GM21576 (cell line): Measurements from ENCODE around the gene IL22.
"Not testable (repeated sequence)": the region's sequence is repeated elsewhere in the genome, so short reads cannot be mapped to it uniquely, and the experiment has no call there.

Experiments used
- ATAC-seq: cut with Tn5 transposase; IDR thresholded peaks from one replicate; pipeline ENCODE4 v1.9.1; 2021; ENCODE audit warnings: mild to moderate bottlenecking, moderate library complexity; ENCODE audit not compliant: unreplicated experiment

The IL22 gene

DNA sequence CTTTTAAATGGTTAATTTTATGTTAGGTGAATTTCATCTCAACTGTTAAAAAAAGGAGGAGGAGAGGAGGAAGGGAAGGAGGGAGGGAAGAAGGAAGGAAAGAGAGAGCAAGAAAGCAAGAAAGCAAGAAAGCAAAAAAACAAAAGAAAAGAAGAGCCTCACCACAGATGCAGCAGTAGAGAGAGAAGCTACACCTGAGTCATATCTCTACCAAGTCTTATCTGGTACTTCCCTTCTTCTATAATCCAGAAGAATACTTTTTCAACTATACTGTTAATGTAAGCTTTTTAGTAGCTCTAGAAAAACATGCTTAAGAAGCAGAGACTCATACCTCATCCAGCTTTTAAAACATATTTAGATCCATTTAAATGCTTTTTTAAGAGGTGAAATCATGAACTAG, 22.2 kb downstream of the IL22 start:
- ATAC-seq, result no peak

DNA sequence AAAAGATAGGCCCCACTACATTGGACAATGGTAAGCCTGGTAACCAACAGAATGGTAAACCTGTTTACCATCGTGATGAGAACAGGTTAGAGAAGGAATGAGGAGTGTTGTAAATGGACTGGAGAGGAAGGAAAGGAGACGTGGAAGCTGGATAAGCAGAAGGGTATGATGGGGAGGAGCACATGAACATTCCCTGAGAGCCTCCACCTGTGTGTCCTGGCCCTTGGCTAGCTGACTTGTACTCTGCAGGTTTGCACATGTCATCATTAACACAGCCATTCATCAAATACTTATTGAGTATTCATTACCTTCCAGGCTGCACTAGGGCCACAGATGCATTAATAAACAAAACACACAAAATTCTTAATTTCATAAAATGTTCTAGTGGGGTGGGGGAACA, 23.4 kb downstream of the IL22 start:
- ATAC-seq, result no peak

DNA sequence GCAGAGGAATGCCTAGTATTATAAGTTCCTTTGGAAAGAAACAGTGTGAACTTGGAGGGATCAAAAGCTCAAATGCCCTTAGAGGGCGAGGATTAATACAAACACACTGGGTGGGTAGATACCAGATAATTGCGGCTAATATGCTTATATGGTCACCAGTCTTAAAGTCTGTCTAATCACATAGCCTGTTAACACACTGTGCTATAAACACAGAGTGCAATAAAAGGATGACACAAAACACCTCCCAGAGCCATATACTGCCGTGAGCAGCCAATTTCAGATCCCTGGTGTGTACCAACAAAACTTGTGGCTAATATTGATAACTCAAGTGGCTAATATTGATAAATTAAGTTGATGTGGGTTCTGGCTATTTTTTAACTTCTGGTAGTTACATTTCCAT, 26.0 kb downstream of the IL22 start:
- ATAC-seq, result no peak

DNA sequence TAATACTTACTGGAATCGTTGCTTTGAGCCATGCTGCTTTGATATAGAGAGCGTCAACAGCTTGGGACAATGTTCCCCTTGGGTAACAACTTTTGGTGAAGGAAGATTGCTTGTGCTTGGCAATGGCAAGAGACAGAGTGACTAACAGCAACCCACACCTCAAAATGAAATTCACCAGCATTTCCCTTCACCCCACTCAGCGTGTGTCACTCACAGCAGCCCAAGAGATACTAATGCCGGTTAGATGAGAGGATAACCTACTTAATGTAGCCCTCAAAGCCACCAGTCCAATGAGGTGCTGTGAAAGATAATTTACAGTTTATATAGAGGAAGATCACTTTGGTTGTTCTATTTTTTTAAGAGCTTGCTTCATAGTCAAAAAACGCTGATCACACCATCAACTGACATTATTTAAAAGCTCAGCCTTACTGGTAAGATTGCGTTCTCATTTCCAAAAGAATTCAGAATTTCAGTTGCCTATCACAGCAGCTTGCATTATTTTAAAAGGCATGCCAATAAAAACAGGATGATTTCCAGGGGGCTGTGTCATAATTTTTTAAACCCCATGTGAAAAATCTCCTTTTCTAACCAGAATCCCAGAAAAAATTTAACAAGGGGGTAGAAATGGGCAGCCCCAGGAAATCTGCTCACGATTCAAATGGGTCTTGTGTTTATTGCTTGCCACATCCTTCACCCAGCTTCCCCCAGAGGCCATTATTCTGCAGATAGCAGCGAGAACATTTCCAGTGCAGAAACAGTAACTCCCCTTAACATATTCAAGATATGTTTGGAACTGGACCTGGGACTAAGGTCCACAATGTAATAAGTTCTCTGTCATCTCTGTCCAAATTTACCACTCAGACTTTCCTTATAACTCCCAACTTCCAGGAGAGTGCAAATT, 27.6 kb downstream of the IL22 start, which contains the start of gene IL26:
TSS of gene IL26 (minus strand) at position 235 of the 901 bp plus-strand sequence. CDS start at position 181, 54 bp downstream.
- ATAC-seq, result no peak

DNA sequence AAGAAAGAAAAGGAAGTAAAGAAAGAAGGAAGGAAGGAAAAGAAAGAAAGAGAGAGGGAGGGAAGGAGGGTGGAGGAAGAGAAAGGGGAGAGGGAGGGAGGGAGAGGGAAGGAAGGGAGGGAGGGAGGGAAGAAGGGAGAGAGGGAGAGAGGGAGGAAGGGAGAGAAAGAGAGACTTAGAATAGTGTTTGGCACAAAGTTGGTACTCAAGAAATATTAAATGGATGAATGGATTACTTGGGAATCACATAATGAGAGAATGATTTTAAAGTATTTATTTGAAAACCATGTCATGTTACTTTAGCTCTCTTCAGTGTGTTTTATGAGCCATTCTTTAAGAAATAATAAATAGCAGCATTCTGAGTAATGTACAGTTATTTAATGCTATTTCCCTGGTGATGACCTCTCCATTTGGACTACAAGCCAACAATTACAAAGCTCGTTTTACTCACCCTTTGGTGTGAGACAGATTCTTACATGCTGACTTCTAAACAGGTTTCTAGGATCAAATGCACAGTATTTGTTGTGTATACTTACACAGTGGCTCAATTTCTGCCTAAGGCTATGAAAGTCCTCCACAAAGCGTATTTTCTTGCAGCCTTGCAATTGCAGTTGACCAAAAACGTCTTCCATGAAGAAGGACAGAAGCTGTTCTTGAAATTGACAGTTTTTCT, 28.7 kb downstream of the IL22 start:
- ATAC-seq, result no peak

DNA sequence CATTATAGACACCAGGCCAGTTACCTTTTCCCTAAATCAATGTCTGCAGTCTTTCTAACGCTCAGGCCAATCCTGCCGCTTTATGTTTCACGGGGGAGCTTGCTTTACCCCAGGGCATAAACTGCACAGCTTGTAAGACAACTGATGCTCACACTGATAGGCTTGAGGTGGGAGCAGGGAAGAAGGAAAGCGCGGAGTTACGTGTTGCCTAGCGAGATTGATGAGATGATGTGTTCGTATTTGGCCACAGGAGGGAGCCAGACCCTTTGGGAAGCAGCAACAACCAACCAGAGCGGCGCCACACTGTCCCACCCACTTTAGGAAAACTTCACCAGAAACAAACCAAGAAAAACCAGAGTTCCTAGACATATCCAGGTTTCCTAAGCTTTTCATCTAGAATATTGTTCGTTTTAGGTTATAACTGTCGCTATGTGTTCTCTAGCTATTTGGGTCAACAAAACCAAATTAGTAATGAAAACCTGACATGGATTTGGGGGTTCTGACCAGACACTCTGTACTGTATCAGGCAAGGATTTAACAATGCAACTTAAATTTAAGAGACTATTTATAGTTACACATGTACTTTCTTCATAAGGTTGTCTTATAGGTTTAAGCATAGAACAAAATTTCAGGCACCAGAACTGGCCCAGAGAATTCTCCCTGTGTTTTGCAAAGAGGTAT, 30.2 kb downstream of the IL22 start:
- peak; percentile 96 for ATAC-seq

DNA sequence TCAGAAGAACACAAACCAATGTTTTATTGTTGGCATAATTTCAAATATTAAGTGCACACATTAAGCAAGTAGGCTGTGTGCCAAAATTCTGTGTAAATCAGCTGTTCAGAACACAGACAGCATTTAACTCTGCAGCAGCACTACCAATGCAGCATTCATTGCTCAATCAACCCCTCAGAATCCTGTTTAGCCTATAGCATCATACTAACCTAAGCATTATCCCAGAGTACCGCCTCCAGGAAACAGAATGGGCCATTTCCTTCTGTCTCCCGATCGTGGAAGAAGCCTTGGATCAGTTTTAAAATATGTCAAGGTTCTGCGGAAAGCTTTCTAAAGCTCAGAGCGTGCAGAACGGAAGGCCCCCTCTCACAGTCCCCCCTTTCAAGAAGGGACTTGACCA, 31.1 kb downstream of the IL22 start:
- no peak for ATAC-seq

DNA sequence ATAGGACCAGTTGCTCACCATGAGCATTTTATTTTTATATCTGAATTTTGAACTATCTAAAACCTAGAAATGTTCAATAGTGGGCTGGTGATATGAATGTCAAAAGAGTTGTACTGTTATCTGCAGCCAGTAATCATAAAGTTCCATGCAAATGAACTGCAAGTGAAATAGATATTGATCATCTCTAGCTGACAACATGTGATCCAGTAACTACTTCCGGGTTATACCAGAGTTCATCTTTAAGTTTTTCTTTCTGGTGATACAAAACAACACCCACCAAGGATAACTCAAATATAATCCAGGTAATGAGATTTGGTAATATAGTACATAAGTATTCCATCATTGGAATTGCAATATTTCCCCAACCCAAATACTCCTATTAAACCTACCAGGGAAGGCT, 31.9 kb downstream of the IL22 start:
- no peak for ATAC-seq

DNA sequence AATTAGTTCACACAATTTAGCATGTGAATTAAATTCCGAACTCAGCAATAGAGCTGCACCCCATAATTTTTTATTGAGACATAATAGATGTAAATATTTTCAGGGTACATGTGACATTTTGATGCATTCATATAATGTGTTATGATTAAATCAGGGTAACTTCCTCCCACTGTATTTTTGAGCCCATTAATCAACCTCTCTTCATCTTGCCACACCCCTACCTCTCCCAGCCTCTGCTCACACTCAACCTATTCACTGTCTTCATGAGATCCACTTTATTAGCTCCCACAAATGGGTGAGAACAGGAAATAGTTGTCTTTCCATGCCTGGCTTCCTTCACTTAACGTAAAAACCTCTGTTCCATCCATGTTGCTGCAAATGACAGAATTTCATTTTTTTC, 42.5 kb downstream of the IL22 start:
- ATAC-seq, result no peak

DNA sequence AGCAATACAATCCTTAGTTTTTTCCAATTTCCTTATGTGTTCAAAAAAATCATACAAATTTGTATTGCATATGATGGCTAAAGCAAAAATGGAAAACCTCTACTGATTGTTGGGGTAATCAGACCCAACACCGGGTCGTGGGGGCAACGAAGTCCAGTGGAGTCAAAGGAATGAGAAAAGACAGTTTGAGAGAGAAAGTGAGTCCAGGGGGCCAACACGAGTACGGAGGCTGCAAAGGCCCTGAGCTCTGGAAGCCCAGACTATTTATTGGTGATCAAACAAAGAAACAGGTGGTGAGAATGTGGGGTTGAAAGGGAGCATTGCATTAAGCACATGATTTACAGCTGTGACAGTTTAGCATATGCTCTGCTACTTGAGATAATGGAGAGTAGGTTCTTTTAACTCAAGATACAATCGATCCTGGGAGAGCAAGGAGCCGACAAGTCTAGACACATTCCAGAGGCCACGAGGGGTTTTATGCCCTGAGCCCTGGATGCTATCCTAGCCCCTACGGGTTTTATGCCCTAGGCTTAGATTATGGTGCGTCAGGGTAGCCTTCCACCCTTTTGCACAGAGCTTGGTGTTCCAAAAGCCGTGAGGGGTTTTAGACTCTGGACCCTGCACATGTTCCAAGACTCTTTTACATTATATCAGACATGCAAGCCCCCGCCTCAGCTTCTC, 44.2 kb downstream of the IL22 start:
- ATAC-seq, result not testable (repeated sequence)

DNA sequence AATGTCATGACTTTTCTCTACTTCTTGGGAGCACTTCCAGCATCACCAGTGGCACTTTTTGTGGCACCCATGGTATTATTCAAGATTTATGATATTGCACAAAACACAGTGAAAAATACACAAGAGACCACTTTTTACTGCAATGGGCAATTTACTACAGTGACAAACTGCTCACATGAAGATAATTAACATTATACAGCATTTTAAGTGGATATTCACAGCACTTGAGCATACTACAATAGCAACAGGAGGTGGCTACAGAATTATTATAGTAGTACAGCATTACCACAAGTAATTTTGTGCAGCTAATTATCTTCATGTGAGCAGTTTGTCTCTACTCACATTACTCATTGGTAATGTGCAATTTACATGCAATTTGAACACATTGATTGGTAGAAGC, 46.1 kb downstream of the IL22 start:
- ATAC-seq, result no peak

DNA sequence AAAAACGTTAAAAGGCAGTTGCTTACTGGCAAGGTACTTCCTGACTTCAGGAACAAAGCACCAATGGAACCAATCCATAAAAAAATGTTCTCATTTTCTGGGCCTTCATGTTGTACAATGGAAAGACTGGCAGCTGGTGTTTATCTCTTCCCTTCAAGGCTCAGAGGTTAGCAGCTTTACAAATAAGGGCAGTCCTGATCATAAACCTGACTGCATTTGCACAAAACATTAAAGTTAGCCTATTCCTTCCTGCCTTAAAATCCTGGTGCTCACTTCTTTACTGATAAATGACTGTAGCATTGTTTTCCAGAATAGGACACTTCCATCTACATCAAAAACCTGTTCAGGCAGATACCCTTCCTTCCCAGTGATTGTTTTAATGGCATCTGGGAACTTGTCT, 47.0 kb downstream of the IL22 start:
- no peak for ATAC-seq

DNA sequence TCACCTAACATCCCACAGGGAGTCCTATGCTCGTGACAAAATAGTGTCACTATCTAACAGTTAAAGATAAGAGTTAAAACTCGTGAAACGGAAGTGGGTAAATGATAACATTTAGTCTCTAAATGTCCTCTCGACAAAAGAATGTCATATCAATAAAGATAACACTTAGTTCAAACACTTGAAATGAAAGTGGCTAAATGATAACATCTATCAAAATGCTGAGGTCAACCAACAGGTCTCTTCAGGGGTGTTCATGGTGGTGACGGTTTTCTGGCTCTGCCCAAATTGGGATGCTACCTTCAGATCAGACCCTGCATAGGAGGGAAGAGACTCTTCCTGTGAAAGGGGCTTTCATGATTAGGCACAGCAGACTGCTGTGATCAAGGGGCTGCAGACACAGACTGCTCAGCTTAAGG, 49.9 kb downstream of the IL22 start:
- no peak for ATAC-seq

DNA sequence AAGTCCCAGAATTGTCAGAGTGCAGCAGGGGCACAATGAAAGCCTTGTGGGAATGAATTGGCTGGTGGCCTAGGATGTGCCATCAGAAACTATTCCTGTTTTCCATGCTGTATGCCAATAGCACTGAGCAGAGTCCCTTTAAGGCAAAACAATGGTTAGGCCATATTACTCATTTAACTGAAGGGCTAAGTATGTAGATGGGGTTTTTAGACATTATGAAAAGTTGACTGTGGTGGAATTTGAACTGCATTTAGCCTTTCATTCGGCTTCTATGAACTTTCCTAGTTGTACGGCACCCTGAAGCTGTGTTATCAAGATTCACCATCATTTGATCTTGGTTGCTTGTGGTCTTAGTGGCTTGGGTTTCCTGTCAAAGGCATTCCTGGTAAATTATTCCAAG, 52.5 kb downstream of the IL22 start:
- ATAC-seq, result no peak

DNA sequence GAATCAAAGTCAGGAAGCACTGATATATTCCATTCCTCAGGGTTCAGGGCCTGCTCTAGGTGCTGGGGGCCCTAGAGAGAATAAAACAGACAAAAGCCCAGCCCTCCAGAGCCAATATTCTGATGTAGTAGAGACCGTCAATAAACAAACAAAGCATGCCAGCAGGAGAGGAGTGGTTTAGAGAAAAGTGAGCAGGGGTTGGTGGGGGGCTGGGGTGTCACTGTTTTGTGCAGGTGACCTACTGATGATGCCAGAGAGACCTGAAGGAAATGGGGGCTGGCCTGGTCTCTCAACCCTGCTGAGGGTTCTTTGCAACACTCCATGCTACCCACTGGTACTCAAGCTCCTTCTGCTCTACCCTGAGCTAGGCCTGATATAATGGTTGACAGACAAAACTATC, 54.3 kb downstream of the IL22 start:
- ATAC-seq, result no peak

DNA sequence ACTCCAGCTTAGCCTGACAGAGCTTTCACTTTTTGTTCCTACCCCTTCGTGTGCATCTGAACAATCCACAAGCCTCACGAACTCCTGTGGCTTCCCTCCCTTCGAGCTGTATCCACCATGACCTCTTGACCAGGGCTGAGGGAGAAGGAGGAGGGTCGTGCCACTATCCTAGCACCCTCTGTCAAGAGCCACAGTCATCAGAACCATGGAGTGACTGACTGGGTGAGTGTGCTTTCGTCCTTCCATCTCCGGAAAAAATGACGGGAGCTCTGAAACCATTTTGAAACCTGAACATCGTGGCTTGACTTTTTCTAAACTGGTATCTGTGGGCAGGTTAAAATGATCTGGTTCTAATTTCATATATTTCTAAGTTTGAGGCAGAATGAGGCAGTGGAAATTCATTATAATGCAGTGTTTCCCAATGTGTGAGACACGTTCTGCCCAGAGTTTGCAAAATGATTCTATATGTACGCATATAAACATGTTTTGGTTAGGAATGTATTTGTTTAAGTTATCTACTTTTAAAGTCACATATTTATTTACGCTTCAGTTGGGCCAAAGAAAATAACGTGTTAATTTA, 54.8 kb downstream of the IL22 start:
- no peak for ATAC-seq
